ENCODE measurements around the gene MFAP4.

MFAP4 gene

DNA sequence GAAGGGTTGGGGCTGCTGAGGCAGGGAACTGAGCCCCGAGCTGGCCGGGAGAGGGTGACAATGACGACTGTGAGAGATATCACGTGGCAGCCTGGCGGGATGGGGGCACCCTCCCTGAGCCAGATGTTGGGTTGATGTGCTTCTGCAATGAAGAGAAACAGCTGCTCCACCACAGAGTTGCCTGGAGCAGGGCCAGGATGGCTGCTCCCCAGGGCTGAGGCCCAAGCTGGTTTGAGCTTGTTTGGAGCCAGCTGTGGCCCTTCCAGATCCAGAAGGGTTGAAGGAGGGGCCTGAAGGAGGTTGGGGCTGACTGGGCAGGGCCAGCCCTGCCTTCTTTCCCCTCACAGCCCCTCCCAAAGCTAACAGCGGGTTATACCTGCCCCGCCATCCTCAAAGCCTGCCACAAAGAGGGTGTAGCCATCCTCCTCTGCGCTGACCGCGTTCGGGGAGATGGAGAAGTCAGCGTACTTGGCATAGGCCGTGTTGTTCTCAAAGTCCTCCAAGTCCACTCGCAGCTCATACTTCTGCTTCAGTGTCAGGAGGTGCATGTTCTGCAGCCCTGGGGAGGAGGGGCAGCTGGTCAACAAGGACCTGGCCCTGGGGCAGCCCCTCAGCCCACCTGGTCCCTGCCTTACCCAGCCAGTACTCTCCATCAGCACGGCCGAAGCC is 2.1 kb downstream of the MFAP4 start:
- peak; percentile 94 for DNase-seq

DNA sequence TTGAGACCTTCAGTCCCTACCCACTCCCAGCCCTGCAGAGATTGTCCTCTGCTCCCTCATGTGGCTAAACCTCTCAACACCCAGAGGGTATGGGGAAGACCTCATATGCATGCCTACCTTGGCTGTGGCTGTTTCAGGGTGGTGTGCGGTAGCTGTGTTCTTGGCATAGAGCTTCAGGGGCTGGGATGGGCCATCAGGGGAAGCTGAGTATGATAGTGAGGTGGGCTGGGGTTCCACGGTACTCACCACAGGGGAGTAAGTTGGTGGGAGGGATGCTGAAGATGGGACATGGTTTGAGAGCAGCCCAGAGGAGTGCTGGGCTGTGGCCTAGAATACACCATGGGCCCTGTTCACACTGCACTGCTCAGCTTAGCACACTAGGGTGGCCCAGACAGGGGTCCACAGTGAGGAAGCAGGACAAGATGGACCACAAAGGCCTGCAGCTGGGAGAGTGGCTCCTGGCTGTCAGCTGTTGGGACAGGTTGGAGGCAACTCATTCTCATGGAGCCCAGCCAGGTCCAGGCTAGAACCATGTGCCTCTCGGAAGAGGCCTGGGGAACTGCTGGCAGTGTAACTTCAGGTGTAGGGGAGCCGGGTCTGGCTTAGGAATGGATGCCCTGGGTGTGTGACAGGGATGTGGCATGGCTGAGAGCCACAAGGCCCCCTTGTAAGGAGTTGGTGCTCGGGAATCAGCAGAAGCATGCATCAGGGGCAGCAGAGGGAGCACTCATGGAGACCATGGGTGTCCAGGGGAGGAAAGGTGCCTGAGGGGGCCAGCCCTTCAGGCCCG is 3.1 kb downstream of the MFAP4 start:
- DNase-seq = peak; percentile 55

DNA sequence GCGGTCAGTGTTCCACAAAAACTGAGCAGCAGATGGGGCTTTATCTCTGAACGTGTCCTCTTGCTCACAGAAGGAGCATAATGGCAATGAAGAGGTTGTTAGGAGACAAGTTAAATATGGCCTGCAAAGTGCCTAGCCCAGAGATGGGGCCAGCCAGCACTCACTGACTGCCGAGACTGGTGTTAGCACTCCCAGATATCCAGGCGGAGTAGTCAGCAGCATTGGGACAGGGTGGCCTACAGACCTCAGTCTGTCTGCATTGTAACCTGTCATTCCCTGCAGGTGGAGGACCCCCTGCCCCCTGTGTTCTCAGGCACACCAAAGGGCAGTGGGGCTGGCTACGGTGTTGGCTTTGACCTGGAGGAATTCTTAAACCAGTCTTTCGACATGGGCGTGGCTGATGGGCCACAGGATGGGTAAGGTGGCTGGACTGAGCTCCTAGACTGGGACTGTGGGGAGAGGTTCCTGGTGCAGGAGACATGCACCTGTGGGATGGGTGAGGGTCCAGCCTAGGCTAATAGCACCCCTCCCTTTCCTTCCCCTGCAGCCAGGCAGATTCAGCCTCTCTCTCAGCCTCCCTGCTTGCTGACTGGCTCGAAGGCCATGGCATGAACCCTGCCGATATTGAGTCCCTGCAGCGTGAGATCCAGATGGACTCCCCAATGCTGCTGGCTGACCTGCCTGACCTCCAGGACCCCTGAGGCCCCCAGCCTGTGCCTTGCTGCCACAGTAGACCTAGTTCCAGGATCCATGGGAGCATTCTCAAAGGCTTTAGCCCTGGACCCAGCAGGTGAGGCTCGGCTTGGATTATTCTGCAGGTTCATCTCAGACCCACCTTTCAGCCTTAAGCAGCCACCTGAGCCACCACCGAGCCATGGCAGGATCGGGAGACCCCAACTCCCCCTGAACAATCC is 4.2 kb downstream of the MFAP4 start:
- peak; percentile 18 for DNase-seq

DNA sequence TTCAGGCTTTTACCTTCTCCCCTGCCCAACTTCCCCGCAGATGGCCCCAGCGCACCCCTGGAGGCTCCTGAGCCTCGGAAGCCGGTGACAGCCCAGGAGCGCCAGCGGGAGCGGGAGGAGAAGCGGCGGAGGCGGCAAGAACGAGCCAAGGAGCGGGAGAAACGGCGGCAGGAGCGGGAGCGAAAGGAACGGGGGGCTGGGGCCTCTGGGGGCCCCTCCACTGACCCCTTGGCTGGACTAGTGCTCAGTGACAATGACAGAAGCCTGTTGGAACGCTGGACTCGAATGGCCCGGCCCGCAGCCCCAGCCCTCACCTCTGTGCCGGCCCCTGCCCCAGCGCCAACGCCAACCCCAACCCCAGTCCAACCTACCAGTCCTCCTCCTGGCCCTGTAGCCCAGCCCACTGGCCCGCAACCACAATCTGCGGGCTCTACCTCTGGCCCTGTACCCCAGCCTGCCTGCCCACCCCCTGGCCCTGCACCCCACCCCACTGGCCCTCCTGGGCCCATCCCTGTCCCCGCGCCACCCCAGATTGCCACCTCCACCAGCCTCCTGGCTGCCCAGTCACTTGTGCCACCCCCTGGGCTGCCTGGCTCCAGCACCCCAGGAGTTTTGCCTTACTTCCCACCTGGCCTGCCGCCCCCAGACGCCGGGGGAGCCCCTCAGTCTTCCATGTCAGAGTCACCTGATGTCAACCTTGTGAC is 5.1 kb downstream of the MFAP4 start:
- peak; percentile 26 for DNase-seq

DNA sequence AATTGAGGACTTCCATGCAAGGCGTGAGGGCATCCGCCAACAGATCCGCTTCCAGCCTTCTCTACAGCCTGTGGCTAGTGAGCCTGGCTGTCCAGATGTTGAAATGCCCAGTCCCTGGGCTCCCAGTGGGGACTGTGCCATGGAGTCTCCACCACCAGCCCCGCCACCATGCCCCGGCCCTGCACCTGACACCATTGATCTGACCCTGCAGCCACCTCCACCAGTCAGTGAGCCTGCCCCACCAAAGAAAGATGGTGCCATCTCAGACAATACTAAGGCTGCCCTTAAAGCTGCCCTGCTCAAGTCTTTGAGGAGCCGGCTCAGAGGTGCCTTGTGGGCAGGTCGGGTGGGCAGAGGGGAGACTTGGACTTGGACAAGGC is 5.6 kb downstream of the MFAP4 start:
- no peak for DNase-seq

DNA sequence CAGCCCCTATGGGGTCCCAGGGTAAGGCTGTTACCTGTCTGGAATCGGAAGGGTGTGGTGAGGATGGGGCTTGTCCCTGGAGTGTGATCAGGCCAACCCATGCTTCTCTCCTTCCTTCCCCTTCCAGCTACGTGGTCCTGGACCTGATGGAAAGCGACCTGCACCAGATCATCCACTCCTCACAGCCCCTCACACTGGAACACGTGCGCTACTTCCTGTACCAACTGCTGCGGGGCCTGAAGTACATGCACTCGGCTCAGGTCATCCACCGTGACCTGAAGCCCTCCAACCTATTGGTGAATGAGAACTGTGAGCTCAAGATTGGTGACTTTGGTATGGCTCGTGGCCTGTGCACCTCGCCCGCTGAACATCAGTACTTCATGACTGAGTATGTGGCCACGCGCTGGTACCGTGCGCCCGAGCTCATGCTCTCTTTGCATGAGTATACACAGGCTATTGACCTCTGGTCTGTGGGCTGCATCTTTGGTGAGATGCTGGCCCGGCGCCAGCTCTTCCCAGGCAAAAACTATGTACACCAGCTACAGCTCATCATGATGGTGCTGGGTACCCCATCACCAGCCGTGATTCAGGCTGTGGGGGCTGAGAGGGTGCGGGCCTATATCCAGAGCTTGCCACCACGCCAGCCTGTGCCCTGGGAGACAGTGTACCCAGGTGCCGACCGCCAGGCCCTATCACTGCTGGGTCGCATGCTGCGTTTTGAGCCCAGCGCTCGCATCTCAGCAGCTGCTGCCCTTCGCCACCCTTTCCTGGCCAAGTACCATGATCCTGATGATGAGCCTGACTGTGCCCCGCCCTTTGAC is 6.3 kb downstream of the MFAP4 start:
- DNase-seq = no peak

DNA sequence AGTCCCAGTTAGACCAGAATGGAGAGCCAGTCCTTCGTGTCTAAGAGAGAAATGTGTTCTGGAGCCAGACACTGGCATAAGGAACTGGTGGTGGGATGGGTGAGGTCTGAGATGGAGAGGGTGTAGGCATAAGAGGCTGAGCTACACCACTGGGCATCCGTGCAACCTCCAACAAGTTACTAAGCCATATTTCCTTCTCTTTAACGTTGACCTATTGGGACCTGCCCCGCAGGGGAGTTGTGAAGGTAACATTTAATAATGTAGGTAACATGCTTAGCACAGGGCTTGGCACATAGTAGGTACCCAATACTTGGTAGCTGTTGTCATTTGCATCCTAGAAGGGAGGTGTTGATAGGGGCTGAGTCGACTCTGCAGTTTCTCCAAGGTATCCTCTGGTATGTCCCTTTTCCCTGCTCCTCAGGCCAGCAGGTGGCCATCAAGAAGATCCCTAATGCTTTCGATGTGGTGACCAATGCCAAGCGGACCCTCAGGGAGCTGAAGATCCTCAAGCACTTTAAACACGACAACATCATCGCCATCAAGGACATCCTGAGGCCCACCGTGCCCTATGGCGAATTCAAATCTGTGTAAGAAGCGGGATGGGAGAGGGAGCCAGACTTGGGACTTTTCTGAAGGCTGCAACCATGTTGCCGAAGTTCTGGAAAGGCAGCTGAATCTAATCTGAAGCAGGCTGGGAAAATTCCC is 7.5 kb downstream of the MFAP4 start:
- no peak for DNase-seq

DNA sequence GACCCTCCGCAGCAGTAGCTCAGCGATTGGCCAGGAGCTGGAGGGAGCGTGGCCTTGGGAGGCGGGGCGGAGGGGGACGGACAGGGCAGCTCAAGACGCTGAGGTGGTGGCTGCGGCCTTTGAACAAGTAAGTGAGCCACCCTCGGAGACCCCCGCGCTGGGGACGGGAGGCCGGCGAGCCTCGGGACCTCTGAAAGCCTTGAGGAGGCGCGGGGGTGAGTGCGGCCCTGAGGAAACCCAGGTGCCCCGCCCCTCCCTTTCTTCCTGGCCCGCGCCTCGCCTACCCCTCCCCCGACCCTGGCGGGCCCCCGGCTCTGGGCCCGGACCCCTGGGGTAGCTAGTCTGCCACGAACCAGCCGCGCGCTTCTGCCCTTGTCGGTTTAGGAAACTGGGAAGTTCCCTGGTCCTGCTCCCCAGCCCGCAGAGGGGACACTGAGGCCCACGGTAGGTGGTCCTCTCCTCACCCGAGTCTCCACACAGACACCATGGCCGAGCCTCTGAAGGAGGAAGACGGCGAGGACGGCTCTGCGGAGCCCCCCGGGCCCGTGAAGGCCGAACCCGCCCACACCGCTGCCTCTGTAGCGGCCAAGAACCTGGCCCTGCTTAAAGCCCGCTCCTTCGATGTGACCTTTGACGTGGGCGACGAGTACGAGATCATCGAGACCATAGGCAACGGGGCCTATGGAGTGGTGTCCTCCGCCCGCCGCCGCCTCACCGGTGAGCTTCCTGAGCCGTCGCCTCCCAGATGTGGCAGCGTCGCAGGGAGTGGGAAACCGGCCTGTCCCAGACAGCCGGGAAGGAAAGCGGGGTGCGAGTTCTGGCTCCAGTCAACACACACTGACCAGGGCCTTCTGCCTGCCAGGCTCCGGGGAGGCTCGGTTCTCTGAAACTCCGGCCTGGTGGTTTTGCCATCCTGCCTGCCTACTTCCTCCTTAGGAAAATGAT is 8.3 kb downstream of the MFAP4 start, which contains the start of gene MAPK7:
TSS of gene MAPK7 (plus strand) at position 83 of the 945 bp plus-strand sequence. CDS start at position 486, 403 bp downstream.
- no peak for DNase-seq

DNA sequence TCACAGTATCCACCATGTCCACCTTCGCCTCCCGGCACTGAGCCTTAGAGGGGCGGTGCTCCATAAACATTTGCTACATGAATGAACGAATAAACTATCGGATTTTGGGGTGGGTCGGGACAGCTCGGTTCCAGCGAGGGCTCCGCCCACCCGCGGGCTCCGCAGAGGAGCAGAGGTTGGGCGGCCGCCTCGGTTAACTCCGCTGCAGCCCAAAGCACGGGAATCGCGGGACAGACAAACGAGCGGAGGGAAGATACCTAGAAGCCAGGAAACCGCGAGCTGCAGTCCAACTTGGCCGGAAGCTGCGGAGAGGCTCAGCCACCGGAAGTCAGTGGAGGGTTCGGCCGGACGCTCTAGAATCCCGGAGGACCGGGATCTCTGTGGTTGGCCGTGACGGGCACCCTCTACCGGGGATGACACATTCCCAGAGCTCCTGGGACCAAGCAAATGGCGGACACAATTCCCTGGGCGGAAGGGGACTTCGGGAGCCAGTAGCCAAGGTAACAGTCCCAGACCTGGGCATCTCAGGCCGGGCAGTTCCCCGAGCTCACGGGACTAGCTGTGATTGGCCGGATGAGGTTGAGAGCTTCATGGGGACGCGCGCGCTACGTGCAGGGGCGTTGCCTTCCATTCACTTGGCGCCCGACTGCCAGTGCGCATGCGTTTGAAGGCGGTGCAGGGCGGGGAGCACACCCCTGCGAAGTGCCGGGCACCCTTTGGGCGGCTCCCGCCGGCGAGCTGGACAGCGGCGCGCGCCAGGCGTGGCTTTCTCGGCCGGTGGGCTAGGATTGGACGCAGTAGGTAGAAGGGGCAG is 9.2 kb downstream of the MFAP4 start:
- DNase-seq = peak; percentile 100

DNA sequence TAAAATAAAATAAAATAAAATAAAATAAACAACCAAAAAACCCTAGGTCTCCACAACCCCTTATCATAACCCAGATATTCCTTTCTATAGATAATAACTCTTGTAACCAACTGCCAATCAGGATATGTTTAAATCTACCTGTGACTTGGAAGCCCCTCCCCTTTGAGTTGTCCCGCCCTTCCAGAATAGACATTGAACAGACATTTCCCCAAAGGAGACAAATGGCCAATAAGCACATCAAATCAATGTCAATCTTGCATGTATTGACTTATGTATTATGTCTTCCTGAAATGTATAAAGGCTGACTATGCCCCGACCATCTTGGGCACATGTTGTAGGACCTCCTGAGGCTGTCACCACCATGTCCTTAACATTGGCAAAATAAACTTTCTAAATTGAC is 10.2 kb downstream of the MFAP4 start:
- no peak for DNase-seq

DNA sequence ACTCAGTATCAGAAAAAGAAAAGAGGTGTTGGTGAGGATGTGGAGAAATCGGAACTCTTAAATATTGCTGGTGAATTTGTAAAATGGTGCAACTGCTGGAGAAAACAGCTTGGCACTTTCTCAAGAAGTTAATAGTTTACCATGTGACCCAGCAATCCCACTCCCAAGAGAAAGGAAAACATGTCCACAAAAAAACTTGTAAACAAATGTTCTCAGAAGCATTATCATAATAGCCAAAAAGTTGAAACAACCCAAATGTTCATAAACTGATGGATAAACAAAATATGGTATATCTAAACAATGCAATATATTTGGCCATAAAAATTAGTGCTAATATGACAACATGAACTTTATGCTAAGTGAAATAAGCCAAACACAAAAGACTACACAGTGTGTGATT is 11.3 kb downstream of the MFAP4 start:
- DNase-seq = no peak

DNA sequence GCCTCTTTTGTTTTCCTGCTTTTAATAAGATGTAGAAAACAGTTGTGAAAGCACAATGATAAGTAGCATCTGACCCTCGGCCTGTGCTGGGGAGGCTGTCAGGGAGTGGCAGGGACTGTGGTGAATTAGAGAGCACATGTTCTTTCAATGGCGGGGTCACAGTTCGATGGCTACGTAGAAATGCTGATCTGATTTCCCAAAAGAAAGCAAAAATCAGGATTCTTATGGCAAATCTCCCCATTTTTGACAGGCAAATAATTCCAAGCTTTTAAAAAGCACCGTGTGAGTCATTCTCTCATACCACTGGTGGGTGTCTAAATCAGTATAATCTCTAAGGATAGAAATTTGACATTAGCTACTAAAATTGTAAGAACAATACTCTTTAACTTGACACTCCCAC is 12.9 kb downstream of the MFAP4 start:
- no peak for DNase-seq

DNA sequence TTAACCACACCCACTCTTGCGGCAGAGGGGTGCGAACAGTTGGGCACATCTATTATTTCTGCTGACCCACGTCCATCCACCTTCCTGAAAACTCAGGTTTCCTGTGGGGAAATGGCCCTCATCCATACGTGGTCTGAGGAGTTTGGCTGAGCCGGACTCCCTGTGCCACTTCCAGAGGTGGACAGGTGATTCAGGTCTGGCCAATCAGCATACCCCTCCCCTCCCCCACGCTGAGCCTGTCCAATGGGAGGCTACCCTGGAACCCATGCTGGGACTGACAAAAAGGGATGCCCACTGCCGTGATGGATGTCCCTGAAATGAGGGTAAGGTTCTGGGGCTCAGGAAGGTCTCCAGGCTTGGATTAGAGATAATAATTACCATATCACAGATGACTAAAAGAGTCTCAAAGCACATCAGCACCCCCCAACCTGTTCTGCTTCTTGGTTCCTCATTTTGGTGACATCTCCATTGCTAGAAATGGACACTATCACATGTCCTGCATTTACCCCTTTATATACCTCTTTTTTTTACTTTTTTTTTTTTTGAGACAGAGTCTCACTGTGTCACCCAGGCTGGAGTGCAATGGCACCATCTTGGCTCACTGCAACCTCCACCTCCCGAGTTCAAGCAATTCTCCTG is 14.0 kb downstream of the MFAP4 start:
- no peak for DNase-seq

DNA sequence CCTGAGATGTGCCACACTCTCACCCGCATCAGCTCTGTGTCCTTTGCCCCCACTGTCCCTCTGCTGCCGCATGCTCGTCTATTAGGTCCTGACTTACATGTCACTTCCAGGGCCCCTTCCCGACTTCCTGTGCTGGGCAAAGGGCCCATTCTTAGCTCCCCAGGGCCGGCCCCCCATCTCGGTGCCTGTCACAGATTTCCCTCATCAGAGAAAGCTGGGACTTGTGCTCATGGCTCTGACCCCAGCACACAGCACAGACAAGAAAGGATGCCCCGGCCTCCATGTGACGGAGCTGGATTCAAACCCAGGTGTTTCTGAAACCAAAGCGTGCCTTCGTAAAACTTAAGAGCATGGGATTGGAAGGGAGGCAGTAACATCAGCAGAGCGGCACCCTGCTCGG is 14.6 kb downstream of the MFAP4 start:
- no peak for DNase-seq

DNA sequence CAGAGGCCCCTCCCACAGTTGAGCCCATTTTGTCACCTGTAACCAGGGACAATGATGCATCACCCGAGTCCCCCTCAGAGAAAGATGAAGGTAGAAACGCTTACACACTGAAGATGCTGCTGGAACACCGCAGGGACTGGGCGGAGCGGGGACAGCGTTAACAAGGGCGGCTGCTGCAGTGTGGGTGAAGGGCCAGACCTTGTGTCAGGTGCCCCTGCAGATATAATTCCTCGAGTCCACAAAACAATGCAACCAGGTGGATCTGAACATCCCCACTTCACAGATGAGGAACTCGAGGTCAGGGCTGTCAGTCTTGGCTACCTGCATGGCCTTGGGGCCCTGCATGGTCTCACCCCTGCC is 15.0 kb downstream of the MFAP4 start:
- no peak for DNase-seq

DNA sequence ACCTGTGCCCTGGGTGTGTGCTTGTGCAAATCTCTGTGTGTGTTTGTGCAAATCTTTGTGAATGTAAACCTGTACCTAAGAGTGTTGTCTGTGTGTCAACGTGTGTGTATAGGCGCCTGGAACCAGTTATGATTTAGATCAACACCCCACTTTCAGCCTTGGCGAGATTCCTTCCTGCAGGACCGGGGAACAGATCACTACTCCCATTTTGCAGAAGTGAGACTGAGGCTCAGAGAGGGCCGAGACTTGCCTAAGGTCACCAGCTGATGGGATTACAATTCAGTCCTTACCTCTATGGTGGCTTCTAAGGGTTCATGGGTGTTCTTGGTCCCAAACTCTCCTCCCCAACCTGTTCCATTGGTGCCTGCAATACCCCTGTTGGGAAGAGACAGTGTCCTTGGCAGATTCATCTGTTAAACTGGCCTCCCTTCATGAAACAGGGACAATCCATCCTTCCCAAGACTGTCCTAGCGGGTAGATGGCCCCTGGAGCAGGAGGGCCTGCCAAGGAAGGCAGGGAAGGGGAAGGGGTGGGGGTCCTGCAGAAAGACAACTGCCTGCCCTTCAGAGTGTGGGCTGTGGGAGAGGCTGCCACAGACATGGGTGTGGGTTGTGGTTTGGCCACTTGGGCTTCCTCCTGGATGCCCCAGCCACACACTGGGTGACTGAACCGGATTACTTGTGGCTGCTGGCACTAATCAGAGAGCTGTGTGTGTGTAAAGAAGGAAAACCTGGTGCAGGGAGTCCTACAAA is 15.6 kb downstream of the MFAP4 start:
- DNase-seq = no peak

DNA sequence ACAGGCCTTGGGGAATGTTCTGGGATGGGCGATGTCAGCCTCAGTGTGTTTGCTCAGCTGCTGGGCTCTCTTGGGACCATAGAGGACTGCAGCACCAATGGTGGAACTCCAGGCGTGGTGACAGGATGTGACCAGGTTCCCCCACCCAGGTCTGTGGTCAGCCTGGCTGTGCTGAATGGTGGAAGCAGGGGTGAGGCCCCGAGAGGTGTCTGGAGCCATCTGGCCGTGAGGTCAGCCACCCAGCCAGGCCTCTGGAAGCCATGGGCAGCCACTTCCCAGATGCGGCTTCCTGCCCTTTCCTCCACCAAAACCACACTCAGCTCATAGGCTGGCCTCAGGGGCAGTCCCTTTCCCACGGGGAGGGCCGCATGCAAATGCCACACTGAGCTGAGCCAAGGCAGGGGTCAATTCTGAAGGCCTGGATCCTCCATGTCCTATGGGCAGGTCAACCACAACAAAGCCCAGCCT is 16.5 kb downstream of the MFAP4 start:
- DNase-seq = peak; percentile 67

Measured in femur (tissue), 1 donor.